Spleen (tissue), 11 donors: ENCODE measurements around the gene INTS4. TPM values are rescaled to one million over a fixed set of nuclear protein-coding genes. Genes with fewer than 3 reads are reported as not detected.
"Not testable (repeated sequence)": the region's sequence is repeated elsewhere in the genome, so short reads cannot be mapped to it uniquely, and the experiment has no call there.

Source experiments
- DNase-seq: peaks from one replicate; pipeline ENCODE4 v3.0.0-alpha.2; 2020
- H3K27ac ChIP-seq, 8 donors: fragments of 200-600 bp; sonication (generic) in 7 of 8; 1 replicate in 4 of 8; 2 replicates in 4 of 8; pipeline versions ENCODE4 v1.5.0 to v1.8.0; 2016 to 2021; ENCODE audit warnings: inconsistent platforms in 4 of 8, mild to moderate bottlenecking in 4 of 8, moderate library complexity in 1 of 8
- H3K27me3 ChIP-seq, 7 donors: fragments of 200-600 bp; sonication (generic) in 6 of 7; replicated peaks in 1 of 7; 1 replicate in 4 of 7; 2 replicates in 3 of 7; pipeline versions ENCODE4 v1.5.0 to v1.8.0; 2016 to 2021; ENCODE audit warnings: inconsistent platforms in 3 of 7, mild to moderate bottlenecking in 1 of 7
- H3K36me3 ChIP-seq, 6 donors: fragments of 200-600 bp; sonication (generic) in 5 of 6; 1 replicate in 4 of 6; 2 replicates in 2 of 6; pipeline versions ENCODE4 v1.5.0 to v1.8.0; 2016 to 2021; ENCODE audit warnings: inconsistent platforms in 2 of 6
- H3K4me1 ChIP-seq, 6 donors: fragments of 200-600 bp; sonication (generic) in 5 of 6; 1 replicate in 3 of 6; 2 replicates in 3 of 6; pipeline versions ENCODE4 v1.5.0 to v1.8.0; 2016 to 2021; ENCODE audit warnings: inconsistent platforms in 3 of 6
- H3K4me3 ChIP-seq, 8 donors: fragments of 200-600 bp; sonication (generic) in 7 of 8; 1 replicate in 4 of 8; 2 replicates in 4 of 8; pipeline versions ENCODE4 v1.5.0 to v1.8.0; 2016 to 2021; ENCODE audit warnings: inconsistent platforms in 4 of 8, mild to moderate bottlenecking in 4 of 8, moderate library complexity in 2 of 8
- H3K9me3 ChIP-seq, 8 donors: fragments of 200-600 bp; sonication (generic) in 7 of 8; 1 replicate in 4 of 8; 2 replicates in 4 of 8; pipeline versions ENCODE4 v1.5.0 to v1.8.0; 2016 to 2021; ENCODE audit warnings: inconsistent platforms in 4 of 8
- CTCF ChIP-seq, 11 experiments: fragments of 200-600 bp in 7 of 11; fragments of 450-650 bp in 4 of 11; sonication (generic) in 4 of 11; IDR thresholded peaks in 8 of 11; conservative IDR thresholded peaks in 3 of 11; 1 replicate in 7 of 11; 2 replicates in 4 of 11; pipeline versions ENCODE4 v1.4.0 to v1.8.0; 2016 to 2021; ENCODE audit warnings: antibody characterized with exemption in 11 of 11, inconsistent platforms in 4 of 11, mild to moderate bottlenecking in 1 of 11
- POLR2A ChIP-seq, 3 donors: fragments of 450-650 bp; IDR thresholded peaks; one replicate each; pipeline ENCODE4 v1.5.1; 2017; ENCODE audit warnings: antibody characterized with exemption in 3 of 3, mild to moderate bottlenecking in 1 of 3
- POLR2AphosphoS5 ChIP-seq, 3 donors: sonication (generic); formaldehyde crosslinking; IDR thresholded peaks; one replicate each; pipeline ENCODE4 v1.5.1; 2017; ENCODE audit warnings: antibody characterized with exemption in 3 of 3
- WGBS, 5 donors: extraction: QIAGEN DNeasy Blood & Tissue Kit in 3 of 5; methylation state at CpG; one replicate each; pipeline versions ENCODE4 v1.1.5 to v1.1.7; 2013 to 2018; 5-methylcytosine and 5-hydroxymethylcytosine counted together
- intact Hi-C: fragments of 100-400 bp; cut with DNase I; formaldehyde crosslinking; loops from one replicate; pipeline ENCODE4 v1.15.0; 2023; ENCODE audit warnings: low total_unique reads
- polyA plus RNA-seq, 3 donors: library from polyadenylated mRNA; stranded (reverse); fragments of 200-250 nt; gene quantifications; one replicate each; pipeline ENCODE4 v1.2.1, GENCODE V29; 2013
- total RNA-seq, 7 donors: library from RNA; depleted of rRNA in 3 of 7; stranded (reverse); fragments of >200 nt in 3 of 7; fragmentation: NEBNext Ultra II Directional in 4 of 7; extraction: Animal tissue kit (Norgen Biotek cat#: 25700) in 4 of 7; gene quantifications; one replicate each; pipeline versions ENCODE4 v1.1.0 to v1.2.1, GENCODE V29; 2016 to 2021
- donor health status: healthy with polysubstance abuse.
- donor health status: DM: no; HTN: no; CAD: no; lungs with moderate emphysema.
- donor health status: DM: no; HTN: no; CAD: no.
- donor health status: Bipolar disorder and iron deficiency.
- donor health status: healthy.
- donor health status: DM: no; HTN: no; CAD: no.
- donor health status: DM: yes; HTN: yes; CAD: no.

INTS4 gene
- total and polyA plus RNA-seq, 10 donors = 17.7 to 68.5 (median 46.8) TPM

- DNase-seq = no peak
- Histone ChIP-seq H3K4me3 (no peak overlapping the region), H3K36me3 (no peaks in the 10 kb centered on the region), H3K4me1 (peaks cover 3 to 29% (median 13%) of the 10 kb centered on the region in 6 donors), H3K9me3 (no peaks in the 10 kb centered on the region), H3K27me3 (no peaks in the 10 kb centered on the region), H3K27ac (peak overlapping the region in 2 of 8 donors; percentile 2 to 80)
- TF ChIP-seq POLR2A (IDR thresholded peaks at IDR 0.05) (no peak), POLR2AphosphoS5 (IDR thresholded peaks at IDR 0.05) (no peak), CTCF (IDR thresholded peaks at IDR 0.05 in 8 of 11, conservative IDR thresholded peaks at IDR 0.05 in 3 of 11) (peak; percentile 26 to 73 (median 61))
- intact Hi-C loops = no loop called here
- WGBS, 5 donors = 0 to 16% (median 5%) methylated on average over 1 of the region's 1 CpG
Measured at GRCh38 chr11:78000193-78000592, 5.7 kb upstream of the INTS4 start.

- intact Hi-C loops = loop anchor here (5.0 to 10.0 kb wide), 2 partner anchors 177 to 575 kb away; partner anchors contain the start of genes AAMDC, NARS2 and RSF1
- H3K4me1 ChIP-seq = peaks cover 4 to 32% (median 15%) of the 10 kb centered on the region in 6 donors
- no peak for DNase-seq
- H3K27ac ChIP-seq = peak overlapping the region in 6 of 8 donors; percentile 11 to 80 (median 60)
- H3K36me3 ChIP-seq = no peaks in the 10 kb centered on the region
- H3K9me3 ChIP-seq = no peaks in the 10 kb centered on the region
- WGBS, 5 donors = 60 to 83% (median 68%) methylated on average over 1 of the region's 1 CpG
- H3K4me3 ChIP-seq = no peak overlapping the region
- TF ChIP-seq POLR2A (IDR thresholded peaks at IDR 0.05) (no peak), POLR2AphosphoS5 (IDR thresholded peaks at IDR 0.05) (no peak), CTCF (IDR thresholded peaks at IDR 0.05 in 8 of 11, conservative IDR thresholded peaks at IDR 0.05 in 3 of 11) (no peak)
- H3K27me3 ChIP-seq = no peaks in the 10 kb centered on the region
Measured at GRCh38 chr11:77999446-78000030, 5.1 kb upstream of the INTS4 start.

- intact Hi-C loops = loop anchor here (10.0 kb wide), 1 partner anchor 581 kb away; the partner anchor contains the start of gene NARS2
- TF ChIP-seq CTCF (IDR thresholded peaks at IDR 0.05 in 8 of 11, conservative IDR thresholded peaks at IDR 0.05 in 3 of 11) (no peak), POLR2A (IDR thresholded peaks at IDR 0.05) (no peak), POLR2AphosphoS5 (IDR thresholded peaks at IDR 0.05) (no peak)
- DNase-seq = no peak
- peak overlapping the region; percentile 48 to 83 (median 60) for H3K4me3 ChIP-seq
- H3K4me1 ChIP-seq = peaks cover 18 to 47% (median 33%) of the 10 kb centered on the region in 6 donors
- peaks cover 0 to 33% (median 22%) of the 10 kb centered on the region in 6 donors for H3K36me3 ChIP-seq
- H3K27ac ChIP-seq = peak overlapping the region in 7 of 8 donors; percentile 85 to 90 (median 88)
- no peaks in the 10 kb centered on the region for H3K27me3 ChIP-seq
- 6 to 10% (median 9%) methylated on average over 11 of the region's 11 CpGs for WGBS, 5 donors
- no peaks in the 10 kb centered on the region for H3K9me3 ChIP-seq
Measured at GRCh38 chr11:77993902-77994301, 566 bp downstream of the INTS4 start.

- 87 to 95% (median 93%) methylated on average over 5 of the region's 5 CpGs for WGBS, 5 donors
- H3K27me3 ChIP-seq = no peaks in the 10 kb centered on the region
- TF ChIP-seq POLR2AphosphoS5 (IDR thresholded peaks at IDR 0.05) (no peak), CTCF (IDR thresholded peaks at IDR 0.05 in 8 of 11, conservative IDR thresholded peaks at IDR 0.05 in 3 of 11) (no peak), POLR2A (IDR thresholded peaks at IDR 0.05) (no peak)
- peaks cover 0 to 63% (median 43%) of the 10 kb centered on the region in 6 donors for H3K36me3 ChIP-seq
- peaks cover 18 to 50% (median 33%) of the 10 kb centered on the region in 6 donors for H3K4me1 ChIP-seq
- peaks cover 0 to 7% (median 4%) of the 10 kb centered on the region in 8 donors for H3K9me3 ChIP-seq
- intact Hi-C loops = loop anchor here (10.0 kb wide), 1 partner anchor 584 kb away; the partner anchor contains the start of gene NARS2
- no peak overlapping the region for H3K4me3 ChIP-seq
- no peak overlapping the region for H3K27ac ChIP-seq
- no peak for DNase-seq
Measured at GRCh38 chr11:77990981-77991380, 3.5 kb downstream of the INTS4 start.

- 94 to 100% (median 98%) methylated on average over 8 of the region's 8 CpGs for WGBS, 5 donors
- H3K27me3 ChIP-seq, H3K9me3 ChIP-seq, H3K4me3 ChIP-seq, intact Hi-C loops, H3K27ac ChIP-seq, DNase-seq: not testable (repeated sequence)
- H3K36me3 ChIP-seq = peaks cover 0 to 100% (median 54%) of the 10 kb centered on the region in 6 donors
- peaks cover 0 to 12% (median 1%) of the 10 kb centered on the region in 6 donors for H3K4me1 ChIP-seq
Measured at GRCh38 chr11:77986456-77986855, 8.0 kb downstream of the INTS4 start.
